Measurements from ENCODE around the gene SAFB.

DNA sequence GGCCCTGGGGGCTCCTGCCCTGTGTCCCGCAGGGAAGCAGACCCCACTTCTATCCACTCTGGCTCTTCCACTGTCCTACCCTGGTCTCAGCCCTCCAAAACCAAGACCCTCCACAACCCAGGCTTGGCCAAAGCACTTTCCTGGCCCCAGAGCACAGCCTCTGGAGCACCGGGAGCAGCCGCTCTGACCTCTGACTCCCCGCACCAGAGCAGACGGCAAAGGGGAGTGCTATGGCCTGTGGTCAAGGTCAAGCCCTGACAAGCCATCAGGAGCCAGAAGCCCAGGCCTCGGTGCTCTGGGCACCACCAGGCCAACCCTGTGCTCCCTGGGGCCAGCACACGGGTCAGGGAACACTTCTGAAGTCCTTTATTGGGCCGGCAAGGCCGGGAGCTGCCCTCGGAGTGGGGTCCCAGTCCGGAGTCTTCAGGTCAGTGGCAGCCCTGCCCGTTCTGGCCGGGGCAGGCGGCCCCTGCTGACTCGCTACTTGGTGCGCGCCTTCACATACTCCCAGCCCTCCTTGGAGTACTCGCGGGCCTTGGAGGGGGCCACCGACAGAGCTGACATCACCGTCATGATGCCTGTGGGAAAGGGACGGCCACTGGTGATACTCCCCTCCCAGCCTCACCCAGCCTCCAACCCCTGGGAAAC lies 55.3 kb downstream of the SAFB start:
- no peak for TF ChIP-seq POLR2A (IDR thresholded peaks at IDR 0.05; ENCODE audit: insufficient read depth in 1 of 2, low read depth in 2 of 2, low read length in 2 of 2)
- TF ChIP-seq PRPF4 (IDR thresholded peaks at IDR 0.05; ENCODE audit: low read depth, low read length, poor library complexity, severe bottlenecking), result no peak
- no peak for TF ChIP-seq ZSCAN12 (CRISPR knock-in tag; IDR thresholded peaks at IDR 0.05)
- no peak for TF ChIP-seq FOXA1 (IDR thresholded peaks at IDR 0.05)
- TF ChIP-seq FOXA1 (CRISPR knock-in tag; IDR thresholded peaks at IDR 0.05), result no peak
- TF ChIP-seq SMARCE1 (IDR thresholded peaks at IDR 0.05; ENCODE audit: borderline replicate concordance), result no peak
- TF ChIP-seq DR1 (CRISPR knock-in tag; IDR thresholded peaks at IDR 0.05), result no peak
- no peak for TF ChIP-seq EZH2 (conservative IDR thresholded peaks at IDR 0.05; ENCODE audit: low read depth, low read length)
- no peak for TF ChIP-seq SP1 (IDR thresholded peaks at IDR 0.05)
- TF ChIP-seq SP1 (CRISPR knock-in tag; IDR thresholded peaks at IDR 0.05), result no peak
- TF ChIP-seq, protein P1, sequence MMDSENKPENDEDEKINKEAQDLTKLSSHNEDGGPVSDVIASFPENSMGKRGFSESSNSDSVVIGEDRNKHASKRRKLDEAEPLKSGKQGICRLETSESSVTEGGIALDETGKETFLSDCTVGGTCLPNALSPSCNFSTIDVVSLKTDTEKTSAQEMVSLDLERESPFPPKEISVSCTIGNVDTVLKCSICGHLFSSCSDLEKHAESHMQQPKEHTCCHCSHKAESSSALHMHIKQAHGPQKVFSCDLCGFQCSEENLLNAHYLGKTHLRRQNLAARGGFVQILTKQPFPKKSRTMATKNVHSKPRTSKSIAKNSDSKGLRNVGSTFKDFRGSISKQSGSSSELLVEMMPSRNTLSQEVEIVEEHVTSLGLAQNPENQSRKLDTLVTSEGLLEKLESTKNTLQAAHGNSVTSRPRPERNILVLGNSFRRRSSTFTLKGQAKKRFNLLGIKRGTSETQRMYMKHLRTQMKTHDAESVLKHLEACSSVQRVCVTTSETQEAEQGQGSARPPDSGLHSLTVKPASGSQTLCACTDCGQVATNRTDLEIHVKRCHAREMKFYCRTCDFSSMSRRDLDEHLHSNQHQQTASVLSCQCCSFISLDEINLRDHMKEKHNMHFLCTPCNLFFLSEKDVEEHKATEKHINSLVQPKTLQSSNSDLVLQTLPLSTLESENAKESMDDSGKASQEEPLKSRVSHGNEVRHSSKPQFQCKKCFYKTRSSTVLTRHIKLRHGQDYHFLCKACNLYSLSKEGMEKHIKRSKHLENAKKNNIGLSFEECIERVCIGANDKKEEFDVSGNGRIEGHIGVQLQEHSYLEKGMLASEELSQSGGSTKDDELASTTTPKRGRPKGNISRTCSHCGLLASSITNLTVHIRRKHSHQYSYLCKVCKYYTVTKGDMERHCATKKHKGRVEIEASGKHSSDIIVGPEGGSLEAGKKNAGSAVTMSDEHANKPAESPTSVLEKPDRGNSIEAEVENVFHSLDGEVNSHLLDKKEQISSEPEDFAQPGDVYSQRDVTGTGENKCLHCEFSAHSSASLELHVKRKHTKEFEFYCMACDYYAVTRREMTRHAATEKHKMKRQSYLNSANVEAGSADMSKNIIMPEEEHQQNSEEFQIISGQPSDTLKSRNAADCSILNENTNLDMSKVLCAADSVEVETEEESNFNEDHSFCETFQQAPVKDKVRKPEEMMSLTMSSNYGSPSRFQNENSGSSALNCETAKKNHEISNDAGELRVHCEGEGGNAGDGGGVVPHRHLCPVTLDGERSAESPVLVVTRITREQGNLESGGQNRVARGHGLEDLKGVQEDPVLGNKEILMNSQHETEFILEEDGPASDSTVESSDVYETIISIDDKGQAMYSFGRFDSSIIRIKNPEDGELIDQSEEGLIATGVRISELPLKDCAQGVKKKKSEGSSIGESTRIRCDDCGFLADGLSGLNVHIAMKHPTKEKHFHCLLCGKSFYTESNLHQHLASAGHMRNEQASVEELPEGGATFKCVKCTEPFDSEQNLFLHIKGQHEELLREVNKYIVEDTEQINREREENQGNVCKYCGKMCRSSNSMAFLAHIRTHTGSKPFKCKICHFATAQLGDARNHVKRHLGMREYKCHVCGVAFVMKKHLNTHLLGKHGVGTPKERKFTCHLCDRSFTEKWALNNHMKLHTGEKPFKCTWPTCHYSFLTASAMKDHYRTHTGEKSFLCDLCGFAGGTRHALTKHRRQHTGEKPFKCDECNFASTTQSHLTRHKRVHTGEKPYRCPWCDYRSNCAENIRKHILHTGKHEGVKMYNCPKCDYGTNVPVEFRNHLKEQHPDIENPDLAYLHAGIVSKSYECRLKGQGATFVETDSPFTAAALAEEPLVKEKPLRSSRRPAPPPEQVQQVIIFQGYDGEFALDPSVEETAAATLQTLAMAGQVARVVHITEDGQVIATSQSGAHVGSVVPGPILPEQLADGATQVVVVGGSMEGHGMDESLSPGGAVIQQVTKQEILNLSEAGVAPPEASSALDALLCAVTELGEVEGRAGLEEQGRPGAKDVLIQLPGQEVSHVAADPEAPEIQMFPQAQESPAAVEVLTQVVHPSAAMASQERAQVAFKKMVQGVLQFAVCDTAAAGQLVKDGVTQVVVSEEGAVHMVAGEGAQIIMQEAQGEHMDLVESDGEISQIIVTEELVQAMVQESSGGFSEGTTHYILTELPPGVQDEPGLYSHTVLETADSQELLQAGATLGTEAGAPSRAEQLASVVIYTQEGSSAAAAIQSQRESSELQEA (CRISPR knock-in tag; IDR thresholded peaks at IDR 0.05; ENCODE audit: not compliant biosample characterization), result no peak
